GM12864 (cell line): Measurements from ENCODE around the gene PAK4.

ENCODE experiments used
- DNase-seq: peaks from one replicate; pipeline ENCODE4 v3.0.0-alpha.2; 2011; ENCODE audit warnings: low read depth
- H3K4me3 ChIP-seq: 2 replicates; pipeline ENCODE4 v1.5.1; 2011; ENCODE audit warnings: mild to moderate bottlenecking, low read depth, low read length, control low read depth
- TF ChIP-seq, protein P1 (sequence below): IDR thresholded peaks from 2 replicates; pipeline ENCODE4 v1.5.1; 2011; ENCODE audit warnings: low read depth, mild to moderate bottlenecking, moderate library complexity, low read length, control low read depth, inconsistent platforms; ENCODE audit errors: missing control alignments

Gene PAK4

DNA sequence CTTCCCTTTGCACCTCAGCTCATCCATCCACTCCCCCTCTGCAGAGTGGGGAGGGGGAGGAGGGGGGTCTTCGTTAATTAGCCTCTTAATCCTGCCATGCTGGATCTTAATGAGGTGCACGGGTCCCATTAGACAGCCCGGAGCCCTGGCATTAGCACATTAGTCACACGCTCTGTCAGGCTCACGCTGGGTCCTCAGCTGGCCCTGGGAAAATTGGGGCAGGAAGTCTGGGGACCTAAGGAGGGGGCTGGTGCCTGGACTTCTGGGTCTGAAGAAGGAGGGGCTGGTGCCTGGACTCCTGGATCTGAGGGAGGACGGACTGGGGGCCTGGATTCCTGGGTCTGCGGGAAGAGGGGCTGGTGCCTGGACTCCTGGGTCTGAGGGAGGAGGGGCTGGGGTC lies 70.7 kb downstream of the PAK4 start:
- no peak for DNase-seq
- H3K4me3 ChIP-seq, result no peak overlapping the region
- TF ChIP-seq, protein P1, sequence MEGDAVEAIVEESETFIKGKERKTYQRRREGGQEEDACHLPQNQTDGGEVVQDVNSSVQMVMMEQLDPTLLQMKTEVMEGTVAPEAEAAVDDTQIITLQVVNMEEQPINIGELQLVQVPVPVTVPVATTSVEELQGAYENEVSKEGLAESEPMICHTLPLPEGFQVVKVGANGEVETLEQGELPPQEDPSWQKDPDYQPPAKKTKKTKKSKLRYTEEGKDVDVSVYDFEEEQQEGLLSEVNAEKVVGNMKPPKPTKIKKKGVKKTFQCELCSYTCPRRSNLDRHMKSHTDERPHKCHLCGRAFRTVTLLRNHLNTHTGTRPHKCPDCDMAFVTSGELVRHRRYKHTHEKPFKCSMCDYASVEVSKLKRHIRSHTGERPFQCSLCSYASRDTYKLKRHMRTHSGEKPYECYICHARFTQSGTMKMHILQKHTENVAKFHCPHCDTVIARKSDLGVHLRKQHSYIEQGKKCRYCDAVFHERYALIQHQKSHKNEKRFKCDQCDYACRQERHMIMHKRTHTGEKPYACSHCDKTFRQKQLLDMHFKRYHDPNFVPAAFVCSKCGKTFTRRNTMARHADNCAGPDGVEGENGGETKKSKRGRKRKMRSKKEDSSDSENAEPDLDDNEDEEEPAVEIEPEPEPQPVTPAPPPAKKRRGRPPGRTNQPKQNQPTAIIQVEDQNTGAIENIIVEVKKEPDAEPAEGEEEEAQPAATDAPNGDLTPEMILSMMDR, result no peak

DNA sequence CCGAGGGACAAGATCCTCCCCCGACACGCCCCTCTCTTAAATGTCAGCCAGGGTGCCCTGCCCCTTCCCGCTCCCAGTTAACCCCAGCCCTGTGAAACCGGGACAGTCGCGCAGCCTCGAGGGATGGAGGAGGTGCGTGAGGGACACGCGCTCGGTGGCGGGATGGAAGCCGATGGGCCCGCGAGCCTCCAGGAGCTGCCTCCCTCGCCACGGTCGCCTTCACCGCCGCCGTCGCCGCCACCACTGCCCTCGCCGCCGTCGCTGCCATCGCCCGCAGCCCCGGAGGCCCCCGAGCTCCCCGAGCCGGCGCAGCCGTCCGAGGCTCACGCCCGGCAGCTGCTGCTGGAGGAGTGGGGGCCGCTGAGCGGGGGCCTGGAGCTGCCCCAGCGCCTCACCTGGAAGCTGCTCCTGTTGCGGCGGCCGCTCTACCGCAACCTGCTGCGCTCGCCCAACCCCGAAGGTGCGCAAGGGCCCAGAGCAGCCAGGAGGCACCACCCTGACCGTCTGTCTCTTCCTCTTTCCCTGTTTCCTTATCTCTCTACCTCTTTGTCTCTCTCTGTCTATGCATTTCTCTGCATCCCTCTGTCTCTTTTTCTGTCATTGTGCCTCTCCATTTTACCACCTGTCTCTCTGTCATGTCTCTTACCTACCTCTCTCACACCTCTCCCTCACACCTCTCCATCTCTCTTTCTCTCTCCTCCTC lies 71.4 kb downstream of the PAK4 start, which contains the start of gene NCCRP1:
NCCRP1 (plus strand) TSS at position 105 of the 703 bp plus-strand sequence; CDS start at position 124, 19 bp downstream.
- no peak for DNase-seq
- H3K4me3 ChIP-seq, result no peak within 1 kb of the TSS
- TF ChIP-seq, protein P1, result no peak

DNA sequence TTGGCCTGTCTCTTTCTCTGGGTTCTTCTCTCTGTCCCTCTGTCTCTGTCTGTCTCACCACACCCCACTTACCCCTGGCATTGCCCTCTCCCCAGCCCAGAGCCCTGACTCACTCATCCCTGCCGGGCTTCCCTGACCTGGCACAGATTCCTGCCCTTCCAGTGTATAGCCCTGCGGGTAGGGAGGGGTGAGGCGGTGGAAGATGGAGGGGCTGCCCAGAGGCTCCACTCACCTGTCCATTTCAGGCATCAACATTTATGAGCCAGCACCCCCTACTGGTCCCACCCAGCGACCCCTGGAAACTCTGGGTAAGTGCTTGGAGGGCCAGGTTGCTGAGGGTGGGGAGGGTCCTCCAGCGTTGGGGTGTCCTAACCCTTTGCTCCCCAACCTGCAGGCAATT lies 72.2 kb downstream of the PAK4 start:
- TF ChIP-seq, protein P1, result no peak
- no peak overlapping the region for H3K4me3 ChIP-seq
- DNase-seq, result no peak

DNA sequence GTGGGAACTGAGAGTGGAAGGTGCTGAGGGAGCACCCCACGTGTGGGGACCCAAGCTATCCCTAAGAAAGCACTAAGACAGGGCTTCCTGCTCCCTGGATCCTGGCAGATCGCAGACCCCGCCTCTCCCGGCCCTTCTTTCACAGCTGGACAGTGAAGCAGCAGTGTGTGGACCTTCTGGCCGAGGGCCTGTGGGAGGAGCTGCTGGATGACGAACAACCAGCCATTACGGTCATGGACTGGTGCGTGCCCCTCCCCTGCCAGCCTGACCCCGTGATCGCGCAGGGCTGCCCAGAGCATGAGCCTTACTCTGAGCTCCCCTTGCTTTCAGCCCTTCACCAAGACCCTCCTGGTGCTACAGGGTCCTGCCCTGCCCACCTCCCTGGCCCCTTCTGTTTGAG lies 73.4 kb downstream of the PAK4 start:
- no peak for DNase-seq
- TF ChIP-seq, protein P1, result no peak
- no peak overlapping the region for H3K4me3 ChIP-seq

DNA sequence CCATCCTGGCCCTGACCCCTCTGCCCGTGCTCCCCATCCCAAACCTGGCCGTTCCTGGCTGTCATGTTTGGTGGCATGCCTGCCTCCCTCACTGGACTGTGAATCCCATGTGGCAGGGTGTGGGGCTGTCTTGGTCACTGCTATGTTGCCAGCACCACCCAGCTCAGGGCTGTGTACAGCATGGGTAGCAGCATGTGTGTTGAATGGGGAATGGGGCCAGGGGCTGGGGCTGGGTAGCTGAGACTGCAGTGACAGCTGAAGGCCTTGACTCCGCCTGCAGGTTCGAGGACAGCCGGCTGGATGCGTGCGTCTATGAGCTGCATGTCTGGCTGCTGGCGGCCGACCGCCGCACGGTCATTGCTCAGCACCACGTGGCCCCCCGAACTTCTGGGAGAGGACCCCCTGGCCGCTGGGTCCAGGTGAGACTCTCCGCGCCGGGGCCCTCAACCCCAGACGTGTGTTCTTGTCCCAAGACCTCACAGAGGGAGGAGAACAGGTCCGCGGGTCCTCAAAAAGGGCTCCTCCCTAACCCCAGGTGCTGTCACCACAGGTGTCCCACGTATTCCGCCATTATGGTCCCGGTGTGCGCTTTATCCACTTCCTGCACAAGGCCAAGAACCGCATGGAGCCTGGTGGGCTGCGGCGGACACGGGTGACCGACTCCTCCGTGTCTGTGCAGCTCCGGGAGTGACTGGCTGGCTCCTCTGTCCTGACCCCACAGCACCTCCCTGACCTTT lies 74.6 kb downstream of the PAK4 start:
- DNase-seq, result no peak
- TF ChIP-seq, protein P1, result no peak
- no peak overlapping the region for H3K4me3 ChIP-seq

DNA sequence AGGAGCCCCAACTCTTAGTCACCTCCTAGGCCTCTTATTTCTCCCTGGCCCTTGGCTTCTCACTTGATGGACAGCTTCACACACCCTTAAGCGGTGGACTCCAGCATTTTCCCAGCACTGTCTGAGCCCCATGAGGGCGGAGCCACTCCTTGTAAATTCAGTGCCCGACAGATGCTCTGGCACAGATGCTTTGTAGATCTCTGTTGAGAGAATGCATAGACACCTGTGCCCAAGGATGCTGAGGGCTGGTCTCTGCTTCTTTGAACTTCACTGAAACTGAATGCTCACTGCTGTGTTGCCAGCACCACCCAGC lies 75.2 kb downstream of the PAK4 start:
- no peak for DNase-seq
- no peak overlapping the region for H3K4me3 ChIP-seq
- TF ChIP-seq, protein P1, result no peak

DNA sequence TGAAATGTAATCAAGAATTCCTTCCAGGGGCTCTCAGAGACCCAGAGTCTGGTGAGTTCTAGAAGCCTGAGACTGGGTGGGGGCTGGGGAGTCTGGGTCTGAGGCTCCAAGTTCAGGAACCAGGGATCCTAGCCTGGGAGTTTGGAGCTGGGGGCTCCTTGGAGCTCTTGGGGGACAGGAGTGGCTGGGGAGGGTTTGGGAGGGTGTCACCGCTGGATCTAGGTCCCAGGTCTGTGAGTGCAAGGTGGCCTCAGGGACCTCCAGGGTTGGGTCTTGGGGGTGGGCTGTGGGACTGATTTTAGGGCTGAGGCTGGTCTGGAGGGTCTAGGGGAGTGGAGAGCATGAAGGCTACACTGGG lies 77.4 kb downstream of the PAK4 start:
- no peak overlapping the region for H3K4me3 ChIP-seq
- no peak for DNase-seq
- TF ChIP-seq, protein P1, result no peak
